Panc1 (cell line): ENCODE data around the gene CAMK1D. TPM values are rescaled to one million over a fixed set of nuclear protein-coding genes. Genes with fewer than 3 reads are reported as not detected.

ENCODE experiments used
- ATAC-seq: fragments of 200-7000 bp; cut with Tn5 transposase; 2 replicates; pipeline ENCODE4 v1.9.1; 2020; ENCODE audit warnings: mild to moderate bottlenecking, moderate library complexity
- BruUV-seq: library from RNA; stranded (reverse); fragments of 400-500 nt; replicated peaks from 2 replicates; lab custom pipeline; 2021; lab: Mats Ljungman, UMichigan
- CTCF ChIA-PET: fragments of 300-600 bp; sonication (Branson Sonifier 250); formaldehyde crosslinking; loops from one replicate; lab custom pipeline; 2022; ENCODE audit warnings: antibody characterized with exemption; lab: Charles Lee
- POLR2A ChIA-PET: fragments of 300-600 bp; sonication (Branson Sonifier 250); formaldehyde crosslinking; loops from one replicate; lab custom pipeline; 2022; ENCODE audit warnings: antibody characterized with exemption; lab: Charles Lee
- DNase-seq: peaks from one replicate; pipeline ENCODE4 v3.0.0-alpha.2; 2010; ENCODE audit warnings: low read depth, low spot score
- H3K27ac ChIP-seq: 2 replicates; pipeline ENCODE4 v1.5.1; 2011; ENCODE audit warnings: mild to moderate bottlenecking, low read length, inconsistent platforms
- H3K27me3 ChIP-seq: fragments of 200-500 bp; sonication (Bioruptor generic); 2 replicates; pipeline ENCODE4 v1.6.0; 2014; ENCODE audit warnings: low read length, inconsistent platforms; ENCODE audit not compliant: control insufficient read depth, insufficient read depth
- H3K36me3 ChIP-seq: fragments of 200-500 bp; sonication (Bioruptor generic); 2 replicates; pipeline ENCODE4 v1.5.1; 2014; ENCODE audit warnings: inconsistent platforms, mild to moderate bottlenecking, low read length, moderate library complexity; ENCODE audit not compliant: control insufficient read depth, insufficient read depth
- H3K4me1 ChIP-seq: 2 replicates; pipeline ENCODE4 v1.5.1; 2011; ENCODE audit warnings: inconsistent platforms, mild to moderate bottlenecking, low read length, moderate library complexity; ENCODE audit not compliant: control insufficient read depth, insufficient read depth
- H3K4me3 ChIP-seq, 2 experiments: 2 replicates each; pipeline ENCODE4 v1.5.1; 2011 to 2012; ENCODE audit warnings: low read depth in 2 of 2, low read length in 2 of 2, mild to moderate bottlenecking in 2 of 2, inconsistent platforms in 1 of 2, moderate library complexity in 1 of 2
- H3K9me3 ChIP-seq: fragments of 200-500 bp; sonication (Bioruptor generic); 2 replicates; pipeline ENCODE4 v1.5.1; 2014; ENCODE audit warnings: low read depth, mild to moderate bottlenecking, inconsistent platforms, low read length, moderate library complexity; ENCODE audit not compliant: control insufficient read depth, insufficient read depth
- CTCF ChIP-seq: fragments of 450-650 bp; IDR thresholded peaks from 2 replicates; pipeline ENCODE4 v1.5.1; 2017; ENCODE audit warnings: mild to moderate bottlenecking
- POLR2AphosphoS5 ChIP-seq: IDR thresholded peaks from 2 replicates; pipeline ENCODE4 v1.6.1; 2012; ENCODE audit warnings: mild to moderate bottlenecking, low read depth, low read length, moderate library complexity
- REST ChIP-seq, 2 experiments: IDR thresholded peaks; 2 replicates each; pipeline ENCODE4 v1.6.1; 2011 to 2012; ENCODE audit warnings: low read depth in 2 of 2, control low read depth in 1 of 2, low read length in 1 of 2, mild to moderate bottlenecking in 1 of 2, moderate library complexity in 1 of 2; ENCODE audit not compliant: insufficient read depth in 1 of 2
- SIN3A ChIP-seq: IDR thresholded peaks from 2 replicates; pipeline ENCODE4 v1.6.1; 2012; ENCODE audit warnings: low read depth, mild to moderate bottlenecking, low read length, moderate library complexity, borderline replicate concordance; ENCODE audit not compliant: insufficient read depth
- TCF7L2 ChIP-seq: IDR thresholded peaks from 2 replicates; pipeline ENCODE4 v1.6.1; 2011; ENCODE audit warnings: mild to moderate bottlenecking, low read depth, low read length, inconsistent platforms
- in situ Hi-C: cut with HindIII; loops from 2 replicates; pipeline ENCODE4 v1.10.0; 2016; ENCODE audit warnings: low sequenced_read_pairs, low pct_unique_long_range_greater_than_20kb
- intact Hi-C: fragments of 100-400 bp; cut with micrococcal nuclease; formaldehyde crosslinking; loops from one replicate; pipeline ENCODE4 v1.10.0; 2022; ENCODE audit not compliant: unreplicated experiment
- total RNA-seq: library from RNA; stranded (reverse); gene quantifications from one replicate; pipeline ENCODE4 v1.2.1, GENCODE V29; 2021; ENCODE audit not compliant: unreplicated experiment

Gene CAMK1D
- total RNA-seq, 1 experiment from 2014 or later, result 5.7 TPM

DNA sequence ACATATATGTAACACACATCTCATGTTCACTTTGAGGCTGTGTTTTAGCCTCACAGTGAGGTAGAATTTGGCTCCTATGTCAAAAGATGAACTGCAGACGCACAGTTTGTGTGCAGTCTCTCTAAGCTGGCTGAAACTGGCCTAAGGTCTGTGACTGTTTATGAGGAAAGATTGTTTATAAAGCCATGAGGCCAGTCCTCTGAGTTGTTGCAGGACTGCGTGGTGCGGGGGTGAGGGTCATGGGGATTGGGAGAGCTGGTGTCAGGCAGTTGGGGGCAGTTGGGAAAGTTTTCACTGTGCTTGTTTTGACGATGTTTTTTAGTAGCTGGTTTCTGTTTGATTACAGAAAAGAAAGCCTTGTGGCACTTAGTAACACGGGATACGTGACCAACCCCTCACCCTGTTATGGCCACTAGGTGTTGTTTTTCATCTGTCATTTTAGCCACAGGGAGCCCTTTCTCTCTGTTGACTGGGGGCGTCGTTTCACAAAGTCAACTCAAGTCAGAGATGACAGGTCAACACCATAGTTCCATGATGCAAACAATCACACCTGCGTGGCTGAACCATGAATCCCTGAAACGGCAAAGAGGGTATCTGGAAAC is 341.3 kb downstream of the CAMK1D start:
- no TSS peak for BruUV-seq
- TF ChIP-seq SIN3A (no peak), CTCF (no peak), TCF7L2 (no peak), REST (IDR thresholded peaks at IDR 0.05; ENCODE audit: insufficient read depth in 1 of 2, low read depth in 2 of 2, low read length in 1 of 2) (no peak), POLR2AphosphoS5 (no peak)
- CTCF ChIA-PET, result no interaction called here
- in situ Hi-C loops, result no loop called here
- POLR2A ChIA-PET, result no interaction called here
- no peak overlapping the region for H3K4me3 ChIP-seq
- ATAC-seq, result no peak
- no peak overlapping the region for H3K27ac ChIP-seq
- no peaks in the 10 kb centered on the region for H3K9me3 ChIP-seq
- no peaks in the 10 kb centered on the region for H3K36me3 ChIP-seq
- H3K27me3 ChIP-seq, result no peaks in the 10 kb centered on the region
- no peak for DNase-seq
- intact Hi-C loops, result no loop called here
- H3K4me1 ChIP-seq, result no peaks in the 10 kb centered on the region

GRCh38 chr10:12691596-12691995 is 342.2 kb downstream of the CAMK1D start:
- in situ Hi-C loops, result no loop called here
- BruUV-seq, result no TSS peak
- Histone ChIP-seq H3K4me1 (no peaks in the 10 kb centered on the region), H3K27ac (no peak overlapping the region), H3K4me3 (no peak overlapping the region), H3K27me3 (no peaks in the 10 kb centered on the region), H3K9me3 (no peaks in the 10 kb centered on the region), H3K36me3 (no peaks in the 10 kb centered on the region)
- DNase-seq (no peak), ATAC-seq (no peak)
- POLR2A ChIA-PET, result no interaction called here
- CTCF ChIA-PET, result no interaction called here
- TF ChIP-seq CTCF (no peak), REST (IDR thresholded peaks at IDR 0.05; ENCODE audit: insufficient read depth in 1 of 2, low read depth in 2 of 2, low read length in 1 of 2) (no peak), SIN3A (no peak), TCF7L2 (no peak), POLR2AphosphoS5 (no peak)
- intact Hi-C loops, result no loop called here
